Epithelial cell of proximal tubule (primary cell): ENCODE results near the gene SELENON. TPM values are rescaled to one million over a fixed set of nuclear protein-coding genes. Genes with fewer than 3 reads are reported as not detected.
"Not testable (repeated sequence)": the region's sequence is repeated elsewhere in the genome, so short reads cannot be mapped to it uniquely, and the experiment has no call there.

Experiments
- DNase-seq: peaks from one replicate; pipeline ENCODE4 v3.0.0-alpha.2; 2011; ENCODE audit warnings: low read depth
- H3K4me3 ChIP-seq: 2 replicates; pipeline ENCODE4 v1.5.1; 2011; ENCODE audit warnings: low read depth, mild to moderate bottlenecking, low read length
- CTCF ChIP-seq: conservative IDR thresholded peaks from 2 replicates; pipeline ENCODE4 v1.5.1; 2012; ENCODE audit warnings: low read depth, mild to moderate bottlenecking, low read length
- total RNA-seq: library from RNA; depleted of rRNA; stranded (reverse); fragments of >200 nt; gene quantifications from 2 replicates; pipeline ENCODE4 v1.2.3, GENCODE V29; 2015

The SELENON gene
- total RNA-seq, 1 donor from 2014 or later = 35.1 TPM

GRCh38 chr1:25832336-25833037 lies 32.5 kb downstream of the SELENON start:
- no peak for DNase-seq
- no peak for TF ChIP-seq CTCF
- no peak overlapping the region for H3K4me3 ChIP-seq

GRCh38 chr1:25833158-25833557 lies 33.2 kb downstream of the SELENON start:
- TF ChIP-seq CTCF = no peak
- no peak for DNase-seq
- H3K4me3 ChIP-seq = no peak overlapping the region

- TF ChIP-seq CTCF = no peak
- DNase-seq = no peak
- H3K4me3 ChIP-seq = no peak overlapping the region
These were observed 34.9 kb downstream of the SELENON start for GRCh38 chr1:25834894-25835293.

- TF ChIP-seq CTCF = no peak
- no peak overlapping the region for H3K4me3 ChIP-seq
- DNase-seq = no peak
These were observed 36.7 kb downstream of the SELENON start for GRCh38 chr1:25836695-25837094.

- no peak overlapping the region for H3K4me3 ChIP-seq
- TF ChIP-seq CTCF = peak; percentile 76
- DNase-seq = no peak
These were observed 37.4 kb downstream of the SELENON start for GRCh38 chr1:25837262-25837875.

- DNase-seq = not testable (repeated sequence)
These were observed 39.8 kb downstream of the SELENON start for GRCh38 chr1:25839808-25840207.

GRCh38 chr1:25843483-25843882 lies 43.5 kb downstream of the SELENON start:
- H3K4me3 ChIP-seq = no peak overlapping the region
- no peak for TF ChIP-seq CTCF
- DNase-seq = no peak

More at GRCh38 chr1:25839808-25840207, 39.8 kb downstream of the SELENON start:
- H3K4me3 ChIP-seq = not testable (repeated sequence)
